ENCODE results near the gene TRIM49B.
"Not testable (repeated sequence)": the region's sequence is repeated elsewhere in the genome, so short reads cannot be mapped to it uniquely, and the experiment has no call there.

Gene TRIM49B, protein sequence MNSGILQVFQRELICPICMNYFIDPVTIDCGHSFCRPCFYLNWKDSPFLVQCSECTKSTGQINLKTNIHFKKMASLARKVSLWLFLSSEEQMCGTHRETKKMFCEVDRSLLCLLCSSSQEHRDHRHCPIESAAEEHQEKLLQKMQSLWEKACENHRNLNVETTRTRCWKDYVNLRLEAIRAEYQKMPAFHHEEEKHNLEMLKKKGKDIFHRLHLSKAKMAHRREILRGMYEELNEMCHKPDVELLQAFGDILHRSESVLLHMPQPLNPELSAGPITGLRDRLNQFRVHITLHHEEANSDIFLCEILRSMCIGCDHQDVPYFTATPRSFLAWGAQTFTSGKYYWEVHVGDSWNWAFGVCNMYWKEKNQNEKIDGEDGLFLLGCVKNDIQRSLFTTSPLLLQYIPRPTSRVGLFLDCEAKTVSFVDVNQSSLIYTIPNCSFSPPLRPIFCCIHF

DNA sequence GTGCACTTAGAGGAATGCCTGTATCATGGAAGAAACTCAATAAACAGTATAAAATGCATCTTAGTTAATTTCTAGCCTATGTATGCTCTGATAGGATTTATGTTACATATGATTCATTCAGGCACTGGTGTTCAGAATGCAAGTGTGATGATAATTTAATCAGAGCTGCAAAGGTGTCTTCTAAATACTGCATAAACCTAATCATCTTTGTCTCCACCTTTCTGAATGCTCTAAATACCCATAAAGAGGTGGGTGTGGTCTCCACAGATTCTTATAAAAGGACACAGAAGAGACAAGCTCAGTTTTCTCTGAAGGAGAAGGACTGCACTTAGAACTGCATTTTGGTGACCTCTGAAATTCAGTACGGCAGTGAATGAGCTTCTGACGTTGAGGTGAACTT, at the start of gene TRIM49B:
TRIM49B (plus strand) TSS at position 301 of the 400 bp plus-strand sequence. CDS start 2,777 bp downstream, outside the sequence.
- DNase-seq, result not testable (repeated sequence)

DNA sequence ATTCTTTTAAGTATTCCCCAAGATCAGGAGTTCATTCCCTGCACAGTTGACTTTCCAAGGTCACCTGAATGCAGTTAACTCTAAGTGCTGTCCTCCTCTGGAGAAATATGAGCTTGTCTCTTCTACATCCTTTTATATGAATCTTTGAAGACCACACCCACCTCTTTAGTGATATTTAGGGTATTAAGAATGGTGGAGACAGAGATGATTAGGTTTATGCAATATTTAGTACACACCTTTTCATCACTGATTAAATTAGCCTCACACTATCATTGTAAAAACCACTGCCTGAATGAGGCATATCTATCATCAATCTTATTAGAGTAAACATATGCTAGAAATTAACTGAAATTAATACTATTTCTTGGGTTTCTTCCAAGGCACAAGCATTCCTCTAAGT, 44.8 kb upstream of the TRIM49B start, which contains the start of gene TRIM51G:
TRIM51G (minus strand) TSS at position 101 of the 400 bp plus-strand sequence. CDS start 2,190 bp downstream, outside the sequence.
- not testable (repeated sequence) for DNase-seq

DNA sequence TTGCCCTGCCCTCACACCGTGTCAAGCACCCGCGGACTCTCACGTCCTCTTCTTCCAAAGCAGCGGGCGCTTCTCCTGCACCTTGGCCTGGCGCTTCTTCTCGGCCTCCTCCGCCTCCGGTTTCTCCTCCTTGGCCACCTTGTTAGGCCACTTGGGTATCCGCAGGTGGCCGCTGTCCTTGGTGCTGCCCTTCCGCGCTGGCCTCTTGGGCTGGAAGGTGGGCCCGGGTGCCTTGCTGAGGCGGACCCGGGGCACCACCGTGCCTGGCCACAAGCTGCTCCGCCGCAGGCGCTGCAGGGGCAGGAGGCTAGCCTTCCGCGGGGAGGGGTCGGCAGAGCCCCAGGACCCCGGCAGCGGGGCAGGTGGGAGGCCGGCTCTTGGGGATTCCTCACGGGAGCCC, 19.6 kb downstream of the TRIM49B start:
- not testable (repeated sequence) for DNase-seq

DNA sequence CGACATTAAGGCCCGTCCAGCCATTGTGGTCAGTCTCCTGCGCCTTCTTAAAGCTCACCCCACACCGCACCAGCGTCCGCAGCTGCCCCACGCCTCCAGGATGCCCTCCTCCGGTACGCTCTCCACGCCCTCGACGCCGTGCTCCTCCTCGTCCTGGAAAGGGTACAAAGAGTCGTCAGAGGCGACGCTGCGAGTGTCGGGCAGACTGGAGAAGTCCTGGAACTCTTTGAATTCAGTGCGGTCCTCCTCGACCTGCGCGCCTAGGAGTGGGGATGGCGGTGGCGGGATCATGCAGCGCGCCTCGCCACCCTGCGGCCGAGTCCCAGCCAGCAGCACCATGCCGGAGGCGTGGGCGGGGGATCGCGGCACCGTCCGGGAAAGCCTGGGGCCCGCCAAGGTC, 21.2 kb downstream of the TRIM49B start:
- DNase-seq, result not testable (repeated sequence)

DNA sequence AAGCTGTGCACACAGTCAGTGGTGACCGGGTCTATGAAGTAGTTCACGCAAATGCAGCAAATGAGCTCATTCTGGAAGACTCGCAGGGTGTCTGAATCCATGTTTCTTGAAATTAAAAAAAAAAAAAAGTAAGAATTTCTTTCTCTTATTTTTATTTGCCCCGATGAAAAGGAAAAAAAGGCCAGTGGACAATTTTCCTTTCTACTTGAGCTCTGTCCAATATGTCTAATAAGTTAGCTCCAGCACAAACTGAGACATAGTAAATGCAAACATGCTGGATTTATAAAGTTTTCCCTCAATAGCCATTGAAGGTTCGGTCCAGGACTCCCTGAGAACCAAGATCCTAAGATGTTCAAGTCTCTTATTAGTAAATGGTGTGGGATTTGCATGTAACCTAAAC, 30.4 kb downstream of the TRIM49B start, which contains the start of gene TRIM64C:
TRIM64C (minus strand) TSS at position 101 of the 400 bp plus-strand sequence; CDS start at position 101, 0 bp downstream.
- not testable (repeated sequence) for DNase-seq

DNA sequence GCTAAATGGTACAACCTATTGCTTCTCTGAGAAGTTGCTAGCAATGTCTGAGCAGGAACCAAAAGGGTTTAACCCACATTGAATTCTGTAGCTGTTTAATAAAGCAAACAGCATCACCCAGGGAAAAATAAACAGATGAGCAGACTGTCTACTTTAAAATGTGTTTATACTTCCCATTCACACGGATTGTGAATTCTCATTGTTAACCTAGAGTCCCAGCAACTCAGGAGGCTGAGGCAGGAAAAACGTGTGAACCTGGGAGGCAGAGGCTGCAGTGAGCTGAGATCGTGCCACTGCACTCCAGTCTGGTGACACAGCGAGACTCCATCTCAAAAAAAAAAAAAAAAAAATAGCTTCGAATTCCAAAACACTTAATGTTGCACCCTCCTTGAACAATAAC, 41.3 kb downstream of the TRIM49B start:
- not testable (repeated sequence) for DNase-seq

All from NCI-H1436 (cell line).